Liver (tissue), 9 donors: ENCODE data around the gene HSF2BP. TPM values are rescaled to one million over a fixed set of nuclear protein-coding genes. Genes with fewer than 3 reads are reported as not detected.
"Not testable (repeated sequence)": the region's sequence is repeated elsewhere in the genome, so short reads cannot be mapped to it uniquely, and the experiment has no call there.

Experiments used
- DNase-seq: peaks from one replicate; pipeline ENCODE4 v3.0.0-alpha.2; 2017; ENCODE audit warnings: low spot score
- H3K27ac ChIP-seq, 2 donors: one replicate each; pipeline ENCODE4 v1.7.0; 2013; ENCODE audit warnings: inconsistent platforms in 2 of 2, low read length in 2 of 2, control low read depth in 1 of 2, low read depth in 1 of 2, mild to moderate bottlenecking in 1 of 2
- H3K27me3 ChIP-seq, 4 donors: one replicate each; pipeline versions ENCODE4 v1.6.1 to v1.7.0; 2013; ENCODE audit warnings: low read length in 3 of 4, inconsistent platforms in 1 of 4, mild to moderate bottlenecking in 1 of 4, moderate library complexity in 1 of 4; ENCODE audit not compliant: control insufficient read depth in 4 of 4, insufficient read depth in 4 of 4
- H3K36me3 ChIP-seq, 4 donors: one replicate each; pipeline versions ENCODE4 v1.6.1 to v1.7.0; 2013; ENCODE audit warnings: low read length in 3 of 4, mild to moderate bottlenecking in 3 of 4, low read depth in 1 of 4, moderate library complexity in 1 of 4; ENCODE audit not compliant: control insufficient read depth in 4 of 4, insufficient read depth in 3 of 4
- H3K4me1 ChIP-seq, 4 donors: one replicate each; pipeline versions ENCODE4 v1.6.1 to v1.7.0; 2013; ENCODE audit warnings: low read length in 3 of 4, mild to moderate bottlenecking in 3 of 4, moderate library complexity in 1 of 4; ENCODE audit not compliant: control insufficient read depth in 4 of 4, insufficient read depth in 4 of 4
- H3K4me3 ChIP-seq, 3 donors: one replicate each; pipeline versions ENCODE4 v1.6.1 to v1.7.0; 2013; ENCODE audit warnings: low read length in 3 of 3, control low read depth in 1 of 3, low read depth in 1 of 3, mild to moderate bottlenecking in 1 of 3
- H3K9ac ChIP-seq, 2 donors: one replicate each; pipeline ENCODE4 v1.7.0; 2013; ENCODE audit warnings: low read length in 2 of 2, mild to moderate bottlenecking in 2 of 2, moderate library complexity in 2 of 2, control low read depth in 1 of 2, low read depth in 1 of 2
- H3K9me3 ChIP-seq, 4 donors: one replicate each; pipeline versions ENCODE4 v1.6.1 to v1.7.0; 2013; ENCODE audit warnings: low read length in 3 of 4; ENCODE audit not compliant: control insufficient read depth in 4 of 4
- EGR1 ChIP-seq, 2 donors: IDR thresholded peaks; 2 replicates each; pipeline ENCODE4 v1.6.1; 2016 to 2018; ENCODE audit warnings: antibody characterized with exemption in 2 of 2, low read depth in 2 of 2
- FOXA1 ChIP-seq: IDR thresholded peaks from 2 replicates; pipeline ENCODE4 v1.6.1; 2016; ENCODE audit warnings: antibody characterized with exemption
- FOXA2 ChIP-seq: IDR thresholded peaks from 2 replicates; pipeline ENCODE4 v1.6.1; 2016; ENCODE audit warnings: antibody characterized with exemption
- GABPA ChIP-seq, 2 donors: IDR thresholded peaks in 1 of 2; conservative IDR thresholded peaks in 1 of 2; 2 replicates each; pipeline ENCODE4 v1.6.1; 2016; ENCODE audit warnings: antibody characterized with exemption in 2 of 2, mild to moderate bottlenecking in 1 of 2, moderate library complexity in 1 of 2
- HNF4A ChIP-seq, 2 donors: conservative IDR thresholded peaks; 2 replicates each; pipeline ENCODE4 v1.6.1; 2016; ENCODE audit warnings: antibody characterized with exemption in 2 of 2, mild to moderate bottlenecking in 2 of 2
- HNF4G ChIP-seq: IDR thresholded peaks from 2 replicates; pipeline ENCODE4 v1.6.1; 2016; ENCODE audit warnings: antibody characterized with exemption
- JUND ChIP-seq, 2 donors: IDR thresholded peaks; 2 replicates each; pipeline ENCODE4 v1.6.1; 2016; ENCODE audit warnings: antibody characterized with exemption in 2 of 2
- NR2F2 ChIP-seq: IDR thresholded peaks from 2 replicates; pipeline ENCODE4 v1.6.1; 2016; ENCODE audit warnings: antibody characterized with exemption
- RXRA ChIP-seq, 2 donors: IDR thresholded peaks; 2 replicates each; pipeline ENCODE4 v1.6.1; 2017 to 2018; ENCODE audit warnings: antibody characterized with exemption in 2 of 2, mild to moderate bottlenecking in 1 of 2
- SP1 ChIP-seq: IDR thresholded peaks from 2 replicates; pipeline ENCODE4 v1.6.1; 2018; ENCODE audit warnings: antibody characterized with exemption, mild to moderate bottlenecking
- TAF1 ChIP-seq: conservative IDR thresholded peaks from 2 replicates; pipeline ENCODE4 v1.6.1; 2016; ENCODE audit warnings: antibody characterized with exemption, mild to moderate bottlenecking
- YY1 ChIP-seq: IDR thresholded peaks from 2 replicates; pipeline ENCODE4 v1.6.1; 2016; ENCODE audit warnings: antibody characterized with exemption, mild to moderate bottlenecking
- WGBS: extraction: QIAGEN DNeasy Blood & Tissue Kit; methylation state at CpG from one replicate; pipeline ENCODE4 v1.1.7; 2013; 5-methylcytosine and 5-hydroxymethylcytosine counted together
- polyA plus RNA-seq, 2 donors: library from polyadenylated mRNA; stranded (reverse) in 1 of 2; unstranded in 1 of 2; fragments of 200-250 nt in 1 of 2; fragments of >200 nt in 1 of 2; fragmentation: Nextera tagmentation in 1 of 2; extraction: Ambion mirVana in 1 of 2; gene quantifications; one replicate each; pipeline versions ENCODE4 v1.2.1 to v1.2.3, GENCODE V29; 2013 to 2015
- total RNA-seq, 2 donors: library from RNA; depleted of rRNA; stranded (reverse); fragments of >200 nt; gene quantifications; one replicate each; pipeline ENCODE4 v1.2.3, GENCODE V29; 2014
- TF ChIP-seq, protein P1 (sequence below): IDR thresholded peaks from 2 replicates; pipeline ENCODE4 v1.6.1; 2016; ENCODE audit warnings: antibody characterized with exemption
- TF ChIP-seq, protein P2 (sequence below): IDR thresholded peaks from 2 replicates; pipeline ENCODE4 v1.6.1; 2016; ENCODE audit warnings: antibody characterized with exemption
- TF ChIP-seq, protein P3 (sequence below): fragments of 150-350 bp; IDR thresholded peaks from 2 replicates; pipeline ENCODE4 v1.5.1; 2017; ENCODE audit warnings: improper control_type of control experiment, low read depth, low read length; ENCODE audit not compliant: missing input control
- TF ChIP-seq, protein P4 (sequence below): IDR thresholded peaks from 2 replicates; pipeline ENCODE4 v1.6.1; 2016; ENCODE audit warnings: antibody characterized with exemption, mild to moderate bottlenecking
- donor health status: healthy.
- donor health status: healthy.
- donor health status: healthy.
- donor health status: healthy.
- donor health status: healthy.

HSF2BP gene
- total and polyA plus RNA-seq, 4 donors = 0.14 to 0.33 (median 0.16) TPM; not detected in 1

DNA sequence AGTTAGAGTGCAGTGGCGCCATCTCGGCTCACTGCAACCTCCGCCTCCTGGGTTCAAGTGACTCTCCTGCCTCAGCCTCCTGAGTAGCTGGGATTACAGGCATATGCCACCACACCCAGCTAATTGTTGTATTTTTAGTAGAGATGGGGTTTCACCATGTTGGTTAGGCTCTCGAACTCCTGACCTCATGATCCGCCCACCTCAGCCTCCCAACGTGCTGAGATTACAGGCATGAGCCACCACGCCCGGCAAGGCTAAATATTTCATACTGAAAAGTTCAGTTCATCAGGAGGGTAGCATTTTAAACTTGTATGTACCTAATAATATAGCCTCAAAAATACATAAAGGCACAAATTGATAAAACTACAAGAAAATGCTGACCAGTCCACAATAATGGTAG is 63.5 kb downstream of the HSF2BP start:
- H3K36me3 ChIP-seq, DNase-seq, H3K27me3 ChIP-seq, H3K9me3 ChIP-seq, H3K27ac ChIP-seq, H3K4me3 ChIP-seq, H3K9ac ChIP-seq, H3K4me1 ChIP-seq: not testable (repeated sequence)
- WGBS = 89% methylated on average over 8 of the region's 8 CpGs

DNA sequence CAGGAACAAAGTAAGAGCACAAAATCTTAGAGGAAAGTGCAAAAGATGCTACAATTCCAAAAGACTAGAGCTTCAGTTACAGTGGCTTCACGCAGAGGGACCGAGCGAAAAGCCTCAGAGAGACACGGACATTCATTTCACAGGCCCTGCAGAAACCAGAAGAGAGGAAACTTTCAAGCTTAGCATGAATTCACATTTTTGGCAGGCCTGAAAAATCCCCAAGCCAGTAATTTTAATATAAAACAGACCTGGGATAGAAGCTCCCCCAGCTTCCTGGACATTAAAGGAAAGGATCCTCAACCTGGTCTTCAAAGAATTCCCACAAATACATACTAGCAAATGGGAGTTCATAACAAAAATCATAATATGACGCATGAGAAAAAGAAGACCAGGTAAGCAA is 66.2 kb downstream of the HSF2BP start:
- no peak overlapping the region for H3K27ac ChIP-seq
- no peaks in the 10 kb centered on the region for H3K36me3 ChIP-seq
- no peak overlapping the region for H3K9ac ChIP-seq
- TF ChIP-seq FOXA1 (no peak), GABPA (IDR thresholded peaks at IDR 0.05 in 1 of 2, conservative IDR thresholded peaks at IDR 0.05 in 1 of 2) (no peak), HNF4G (no peak), FOXA2 (no peak), NR2F2 (no peak), TAF1 (no peak), HNF4A (conservative IDR thresholded peaks at IDR 0.05) (no peak)
- TF ChIP-seq, protein P1, sequence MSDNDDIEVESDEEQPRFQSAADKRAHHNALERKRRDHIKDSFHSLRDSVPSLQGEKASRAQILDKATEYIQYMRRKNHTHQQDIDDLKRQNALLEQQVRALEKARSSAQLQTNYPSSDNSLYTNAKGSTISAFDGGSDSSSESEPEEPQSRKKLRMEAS = no peak
- TF ChIP-seq, protein P2, sequence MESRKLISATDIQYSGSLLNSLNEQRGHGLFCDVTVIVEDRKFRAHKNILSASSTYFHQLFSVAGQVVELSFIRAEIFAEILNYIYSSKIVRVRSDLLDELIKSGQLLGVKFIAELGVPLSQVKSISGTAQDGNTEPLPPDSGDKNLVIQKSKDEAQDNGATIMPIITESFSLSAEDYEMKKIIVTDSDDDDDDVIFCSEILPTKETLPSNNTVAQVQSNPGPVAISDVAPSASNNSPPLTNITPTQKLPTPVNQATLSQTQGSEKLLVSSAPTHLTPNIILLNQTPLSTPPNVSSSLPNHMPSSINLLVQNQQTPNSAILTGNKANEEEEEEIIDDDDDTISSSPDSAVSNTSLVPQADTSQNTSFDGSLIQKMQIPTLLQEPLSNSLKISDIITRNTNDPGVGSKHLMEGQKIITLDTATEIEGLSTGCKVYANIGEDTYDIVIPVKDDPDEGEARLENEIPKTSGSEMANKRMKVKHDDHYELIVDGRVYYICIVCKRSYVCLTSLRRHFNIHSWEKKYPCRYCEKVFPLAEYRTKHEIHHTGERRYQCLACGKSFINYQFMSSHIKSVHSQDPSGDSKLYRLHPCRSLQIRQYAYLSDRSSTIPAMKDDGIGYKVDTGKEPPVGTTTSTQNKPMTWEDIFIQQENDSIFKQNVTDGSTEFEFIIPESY = no peak
- TF ChIP-seq, protein P3, sequence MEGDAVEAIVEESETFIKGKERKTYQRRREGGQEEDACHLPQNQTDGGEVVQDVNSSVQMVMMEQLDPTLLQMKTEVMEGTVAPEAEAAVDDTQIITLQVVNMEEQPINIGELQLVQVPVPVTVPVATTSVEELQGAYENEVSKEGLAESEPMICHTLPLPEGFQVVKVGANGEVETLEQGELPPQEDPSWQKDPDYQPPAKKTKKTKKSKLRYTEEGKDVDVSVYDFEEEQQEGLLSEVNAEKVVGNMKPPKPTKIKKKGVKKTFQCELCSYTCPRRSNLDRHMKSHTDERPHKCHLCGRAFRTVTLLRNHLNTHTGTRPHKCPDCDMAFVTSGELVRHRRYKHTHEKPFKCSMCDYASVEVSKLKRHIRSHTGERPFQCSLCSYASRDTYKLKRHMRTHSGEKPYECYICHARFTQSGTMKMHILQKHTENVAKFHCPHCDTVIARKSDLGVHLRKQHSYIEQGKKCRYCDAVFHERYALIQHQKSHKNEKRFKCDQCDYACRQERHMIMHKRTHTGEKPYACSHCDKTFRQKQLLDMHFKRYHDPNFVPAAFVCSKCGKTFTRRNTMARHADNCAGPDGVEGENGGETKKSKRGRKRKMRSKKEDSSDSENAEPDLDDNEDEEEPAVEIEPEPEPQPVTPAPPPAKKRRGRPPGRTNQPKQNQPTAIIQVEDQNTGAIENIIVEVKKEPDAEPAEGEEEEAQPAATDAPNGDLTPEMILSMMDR = no peak
- WGBS = 95% methylated on average over 5 of the region's 5 CpGs
- H3K4me1 ChIP-seq = no peaks in the 10 kb centered on the region
- H3K27me3 ChIP-seq = no peaks in the 10 kb centered on the region
- H3K4me3 ChIP-seq = no peak overlapping the region
- H3K9me3 ChIP-seq = no peaks in the 10 kb centered on the region
- DNase-seq = no peak

DNA sequence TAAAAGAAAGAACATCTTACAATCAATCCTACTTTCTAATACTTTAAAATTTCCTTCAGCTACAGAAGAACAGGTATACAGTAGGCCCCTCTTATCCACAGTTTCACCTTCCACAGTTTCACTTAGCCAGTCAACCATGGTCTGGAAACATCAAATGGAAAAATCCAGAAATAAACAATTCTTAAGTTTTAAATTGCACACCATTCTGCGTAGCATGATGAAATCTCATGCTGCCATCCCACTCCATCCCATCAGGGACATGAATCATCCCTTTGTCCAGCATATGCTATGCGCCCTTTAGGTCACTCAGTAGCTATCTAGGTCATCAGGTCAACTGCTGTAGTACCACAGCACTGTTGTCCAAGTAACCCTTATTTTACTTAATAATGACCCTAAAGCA is 67.7 kb downstream of the HSF2BP start:
- Histone ChIP-seq H3K27ac (no peak overlapping the region), H3K9ac (no peak overlapping the region)

More for the DNA sequence above, 67.7 kb downstream of the HSF2BP start:
- TF ChIP-seq HNF4A (conservative IDR thresholded peaks at IDR 0.05) (no peak), EGR1 (IDR thresholded peaks at IDR 0.05; ENCODE audit: low read depth in 2 of 2) (no peak), GABPA (IDR thresholded peaks at IDR 0.05 in 1 of 2, conservative IDR thresholded peaks at IDR 0.05 in 1 of 2) (no peak), JUND (IDR thresholded peaks at IDR 0.05) (no peak), SP1 (no peak), YY1 (no peak), FOXA1 (no peak), RXRA (IDR thresholded peaks at IDR 0.05) (no peak), HNF4G (no peak), FOXA2 (no peak), TAF1 (no peak)
- TF ChIP-seq, protein P3 = no peak
- TF ChIP-seq, protein P4, sequence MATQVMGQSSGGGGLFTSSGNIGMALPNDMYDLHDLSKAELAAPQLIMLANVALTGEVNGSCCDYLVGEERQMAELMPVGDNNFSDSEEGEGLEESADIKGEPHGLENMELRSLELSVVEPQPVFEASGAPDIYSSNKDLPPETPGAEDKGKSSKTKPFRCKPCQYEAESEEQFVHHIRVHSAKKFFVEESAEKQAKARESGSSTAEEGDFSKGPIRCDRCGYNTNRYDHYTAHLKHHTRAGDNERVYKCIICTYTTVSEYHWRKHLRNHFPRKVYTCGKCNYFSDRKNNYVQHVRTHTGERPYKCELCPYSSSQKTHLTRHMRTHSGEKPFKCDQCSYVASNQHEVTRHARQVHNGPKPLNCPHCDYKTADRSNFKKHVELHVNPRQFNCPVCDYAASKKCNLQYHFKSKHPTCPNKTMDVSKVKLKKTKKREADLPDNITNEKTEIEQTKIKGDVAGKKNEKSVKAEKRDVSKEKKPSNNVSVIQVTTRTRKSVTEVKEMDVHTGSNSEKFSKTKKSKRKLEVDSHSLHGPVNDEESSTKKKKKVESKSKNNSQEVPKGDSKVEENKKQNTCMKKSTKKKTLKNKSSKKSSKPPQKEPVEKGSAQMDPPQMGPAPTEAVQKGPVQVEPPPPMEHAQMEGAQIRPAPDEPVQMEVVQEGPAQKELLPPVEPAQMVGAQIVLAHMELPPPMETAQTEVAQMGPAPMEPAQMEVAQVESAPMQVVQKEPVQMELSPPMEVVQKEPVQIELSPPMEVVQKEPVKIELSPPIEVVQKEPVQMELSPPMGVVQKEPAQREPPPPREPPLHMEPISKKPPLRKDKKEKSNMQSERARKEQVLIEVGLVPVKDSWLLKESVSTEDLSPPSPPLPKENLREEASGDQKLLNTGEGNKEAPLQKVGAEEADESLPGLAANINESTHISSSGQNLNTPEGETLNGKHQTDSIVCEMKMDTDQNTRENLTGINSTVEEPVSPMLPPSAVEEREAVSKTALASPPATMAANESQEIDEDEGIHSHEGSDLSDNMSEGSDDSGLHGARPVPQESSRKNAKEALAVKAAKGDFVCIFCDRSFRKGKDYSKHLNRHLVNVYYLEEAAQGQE = no peak
- DNase-seq = no peak
- Histone ChIP-seq H3K4me3 (no peak overlapping the region), H3K9me3 (no peaks in the 10 kb centered on the region), H3K4me1 (no peaks in the 10 kb centered on the region), H3K36me3 (no peaks in the 10 kb centered on the region), H3K27me3 (no peaks in the 10 kb centered on the region)
- 95% methylated on average over 2 of the region's 2 CpGs for WGBS
